A549 (cell line): ENCODE data around the gene RXRA.

ENCODE experiments used
- CBX2 ChIP-seq: fragments of 200-600 bp; sonication (generic); IDR thresholded peaks from 2 replicates; pipeline ENCODE4 v1.6.1; 2016; ENCODE audit warnings: low read depth, mild to moderate bottlenecking, borderline replicate concordance
- EP300 ChIP-seq, 2 experiments: fragments of >200 bp; sonication (Bioruptor Twin); formaldehyde crosslinking; IDR thresholded peaks; 2 replicates in 1 of 2; 3 replicates in 1 of 2; pipeline ENCODE4 v1.6.1; 2016 to 2017
- HOXA7 ChIP-seq: fragments of 250-450 bp; sonication (Bioruptor Pico); IDR thresholded peaks from 2 replicates; pipeline ENCODE4 v1.5.0; 2020; ENCODE audit warnings: mild to moderate bottlenecking, moderate library complexity
- KDM1A ChIP-seq: fragments of 200-600 bp; sonication (generic); IDR thresholded peaks from 2 replicates; pipeline ENCODE4 v1.6.1; 2016; ENCODE audit warnings: low read depth, mild to moderate bottlenecking
- MAX ChIP-seq: IDR thresholded peaks from 2 replicates; pipeline ENCODE4 v1.6.1; 2012
- NR3C1 ChIP-seq: fragments of >200 bp; sonication (Bioruptor Twin); formaldehyde crosslinking; IDR thresholded peaks from 3 replicates; pipeline ENCODE4 v1.6.1; 2017
- RAD21 ChIP-seq, 2 experiments: fragments of >200 bp in 1 of 2; sonication (Bioruptor Twin) in 1 of 2; formaldehyde crosslinking in 1 of 2; IDR thresholded peaks in 1 of 2; conservative IDR thresholded peaks in 1 of 2; 2 replicates in 1 of 2; 3 replicates in 1 of 2; pipeline ENCODE4 v1.6.1; 2012 to 2018; ENCODE audit warnings: inconsistent platforms in 1 of 2
- RARB ChIP-seq: fragments of 250-450 bp; sonication (Bioruptor Pico); IDR thresholded peaks from 2 replicates; pipeline ENCODE4 v1.8.0; 2021; ENCODE audit warnings: mild to moderate bottlenecking, moderate library complexity
- RFX5 ChIP-seq: fragments of 450-650 bp; IDR thresholded peaks from 2 replicates; pipeline ENCODE4 v1.7.1; 2014; ENCODE audit warnings: antibody characterized with exemption, mild to moderate bottlenecking, moderate library complexity
- TF ChIP-seq, protein P1 (sequence below): fragments of >200 bp; sonication (Bioruptor Twin); formaldehyde crosslinking; IDR thresholded peaks from 3 replicates; pipeline ENCODE4 v1.5.1; 2016

GRCh38 chr9:134381272-134381661 is 55.0 kb downstream of the RXRA start:
- no peak for TF ChIP-seq HOXA7 (CRISPR knock-in tag)
- TF ChIP-seq CBX2, result no peak
- TF ChIP-seq RARB (CRISPR knock-in tag), result no peak
- TF ChIP-seq EP300 (IDR thresholded peaks at IDR 0.05), result no peak
- TF ChIP-seq, protein P1, sequence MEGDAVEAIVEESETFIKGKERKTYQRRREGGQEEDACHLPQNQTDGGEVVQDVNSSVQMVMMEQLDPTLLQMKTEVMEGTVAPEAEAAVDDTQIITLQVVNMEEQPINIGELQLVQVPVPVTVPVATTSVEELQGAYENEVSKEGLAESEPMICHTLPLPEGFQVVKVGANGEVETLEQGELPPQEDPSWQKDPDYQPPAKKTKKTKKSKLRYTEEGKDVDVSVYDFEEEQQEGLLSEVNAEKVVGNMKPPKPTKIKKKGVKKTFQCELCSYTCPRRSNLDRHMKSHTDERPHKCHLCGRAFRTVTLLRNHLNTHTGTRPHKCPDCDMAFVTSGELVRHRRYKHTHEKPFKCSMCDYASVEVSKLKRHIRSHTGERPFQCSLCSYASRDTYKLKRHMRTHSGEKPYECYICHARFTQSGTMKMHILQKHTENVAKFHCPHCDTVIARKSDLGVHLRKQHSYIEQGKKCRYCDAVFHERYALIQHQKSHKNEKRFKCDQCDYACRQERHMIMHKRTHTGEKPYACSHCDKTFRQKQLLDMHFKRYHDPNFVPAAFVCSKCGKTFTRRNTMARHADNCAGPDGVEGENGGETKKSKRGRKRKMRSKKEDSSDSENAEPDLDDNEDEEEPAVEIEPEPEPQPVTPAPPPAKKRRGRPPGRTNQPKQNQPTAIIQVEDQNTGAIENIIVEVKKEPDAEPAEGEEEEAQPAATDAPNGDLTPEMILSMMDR, result no peak
- TF ChIP-seq RFX5, result no peak
- TF ChIP-seq NR3C1, result no peak
- TF ChIP-seq MAX, result no peak
- no peak for TF ChIP-seq RAD21 (conservative IDR thresholded peaks at IDR 0.05 in 1 of 2, IDR thresholded peaks at IDR 0.05 in 1 of 2)
- TF ChIP-seq KDM1A, result no peak
